ENCODE measurements around the gene SERPINE2. TPM values are rescaled to one million over a fixed set of nuclear protein-coding genes. Genes with fewer than 3 reads are reported as not detected.

The SERPINE2 gene
- total and polyA plus RNA-seq, 8 donors, result 1.8 to 27.4 (median 11.2) TPM; not detected in 1

DNA sequence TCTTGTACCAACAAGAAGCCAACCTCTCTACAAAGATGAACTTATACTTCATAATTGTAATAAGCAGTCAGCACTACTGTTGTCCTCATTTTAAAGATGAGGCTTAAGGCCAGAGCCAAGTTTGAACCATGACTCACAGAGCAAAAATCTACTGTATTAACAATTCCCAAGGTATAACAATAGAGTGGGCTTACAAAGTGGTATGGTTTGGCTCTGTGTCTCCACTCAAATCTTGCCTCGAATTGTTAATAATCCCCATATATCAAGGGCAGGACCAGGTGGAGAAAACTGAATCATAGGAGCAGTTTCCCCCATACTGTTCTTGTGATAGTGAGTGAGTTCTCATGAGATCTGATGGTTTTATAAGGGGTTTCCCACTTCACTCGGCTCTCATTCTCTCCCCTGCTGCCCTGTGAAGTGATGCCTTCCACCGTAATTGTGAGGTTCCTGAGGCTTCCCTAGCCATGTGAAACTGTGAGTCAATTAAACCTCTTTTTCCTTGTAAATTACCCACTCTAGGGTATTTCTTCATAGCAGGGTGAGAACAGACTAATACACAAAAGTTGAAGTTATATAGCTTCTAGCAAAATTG lies 62.4 kb downstream of the SERPINE2 start:
- DNase-seq, result no peak
- WGBS, 5 donors, result 58 to 72% (median 70%) methylated on average over 3 of the region's 3 CpGs
- Histone ChIP-seq H3K27me3 (no peaks in the 10 kb centered on the region), H3K27ac (no peak overlapping the region), H3K4me1 (no peaks in the 10 kb centered on the region), H3K4me3 (no peak overlapping the region), H3K36me3 (no peaks in the 10 kb centered on the region), H3K9me3 (no peaks in the 10 kb centered on the region)
- TF ChIP-seq, protein P1, sequence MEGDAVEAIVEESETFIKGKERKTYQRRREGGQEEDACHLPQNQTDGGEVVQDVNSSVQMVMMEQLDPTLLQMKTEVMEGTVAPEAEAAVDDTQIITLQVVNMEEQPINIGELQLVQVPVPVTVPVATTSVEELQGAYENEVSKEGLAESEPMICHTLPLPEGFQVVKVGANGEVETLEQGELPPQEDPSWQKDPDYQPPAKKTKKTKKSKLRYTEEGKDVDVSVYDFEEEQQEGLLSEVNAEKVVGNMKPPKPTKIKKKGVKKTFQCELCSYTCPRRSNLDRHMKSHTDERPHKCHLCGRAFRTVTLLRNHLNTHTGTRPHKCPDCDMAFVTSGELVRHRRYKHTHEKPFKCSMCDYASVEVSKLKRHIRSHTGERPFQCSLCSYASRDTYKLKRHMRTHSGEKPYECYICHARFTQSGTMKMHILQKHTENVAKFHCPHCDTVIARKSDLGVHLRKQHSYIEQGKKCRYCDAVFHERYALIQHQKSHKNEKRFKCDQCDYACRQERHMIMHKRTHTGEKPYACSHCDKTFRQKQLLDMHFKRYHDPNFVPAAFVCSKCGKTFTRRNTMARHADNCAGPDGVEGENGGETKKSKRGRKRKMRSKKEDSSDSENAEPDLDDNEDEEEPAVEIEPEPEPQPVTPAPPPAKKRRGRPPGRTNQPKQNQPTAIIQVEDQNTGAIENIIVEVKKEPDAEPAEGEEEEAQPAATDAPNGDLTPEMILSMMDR (IDR thresholded peaks at IDR 0.05), result no peak
- TF ChIP-seq EP300 (IDR thresholded peaks at IDR 0.05) (no peak), POLR2AphosphoS5 (IDR thresholded peaks at IDR 0.05) (no peak), POLR2A (IDR thresholded peaks at IDR 0.05) (no peak)
- intact Hi-C loops (cut with DNase I; ENCODE audit: low total_unique reads), result no loop called here

DNA sequence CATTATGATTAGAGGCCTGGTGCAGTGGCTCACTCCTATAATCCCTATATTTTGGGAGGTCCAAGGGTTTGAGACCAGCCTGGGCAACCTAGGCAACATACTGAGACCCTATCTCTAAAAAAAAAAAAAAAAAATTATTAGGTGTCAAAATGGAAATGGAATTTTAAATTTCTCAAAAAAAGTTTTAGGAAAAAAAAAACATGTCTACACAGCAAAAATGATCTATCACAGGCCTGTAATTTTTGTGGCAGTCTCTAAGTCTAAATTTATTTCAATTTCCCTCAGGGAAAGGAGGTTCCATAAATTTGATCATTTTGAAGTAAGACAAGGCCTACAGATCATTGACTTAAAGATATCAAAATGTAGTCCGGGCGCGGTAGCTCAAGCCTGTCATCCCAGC lies 65.5 kb downstream of the SERPINE2 start:
- no peak for DNase-seq
- intact Hi-C loops (cut with DNase I; ENCODE audit: low total_unique reads), result loop anchor here (5.0 kb wide), 1 partner anchor 314 kb away; no protein-coding TSS in a partner anchor

DNA sequence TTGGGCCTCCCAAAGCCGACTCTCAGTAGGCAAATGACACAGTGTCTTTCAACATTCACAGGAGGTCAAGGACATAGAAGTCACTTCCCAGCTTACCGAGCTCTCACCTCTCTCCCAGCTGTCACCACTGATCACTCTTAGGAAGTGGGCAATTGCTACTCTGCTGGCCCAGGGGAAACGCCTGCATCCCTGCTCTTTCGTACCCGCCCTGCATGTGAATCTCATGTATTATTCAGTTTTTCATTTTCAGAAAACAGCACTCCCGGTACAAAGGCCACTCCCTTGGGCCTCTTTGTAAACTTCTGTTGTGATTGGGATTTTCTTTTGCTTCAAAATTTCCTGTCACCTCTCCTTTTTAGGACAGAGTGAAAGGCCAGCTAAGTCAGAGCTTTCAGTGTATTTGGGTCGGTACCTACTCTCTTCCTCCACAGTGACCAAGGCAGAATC lies 66.4 kb downstream of the SERPINE2 start:
- Histone ChIP-seq H3K4me3 (no peak overlapping the region), H3K9me3 (no peaks in the 10 kb centered on the region), H3K36me3 (peaks cover 0 to 16% (median 11%) of the 10 kb centered on the region in 4 donors), H3K27me3 (no peaks in the 10 kb centered on the region), H3K4me1 (peaks cover 0 to 6% (median 2%) of the 10 kb centered on the region in 4 donors), H3K27ac (no peak overlapping the region)
- WGBS, 5 donors, result 70 to 84% (median 81%) methylated on average over 7 of the region's 7 CpGs
- DNase-seq, result no peak
- intact Hi-C loops (cut with DNase I; ENCODE audit: low total_unique reads), result loop anchor here (5.0 kb wide), 1 partner anchor 315 kb away; no protein-coding TSS in a partner anchor
- TF ChIP-seq, protein P1 (IDR thresholded peaks at IDR 0.05), result no peak

More for the DNA sequence above, 65.5 kb downstream of the SERPINE2 start:
- H3K9me3 ChIP-seq, result no peaks in the 10 kb centered on the region
- no peaks in the 10 kb centered on the region for H3K27me3 ChIP-seq
- TF ChIP-seq, protein P1 (IDR thresholded peaks at IDR 0.05), result no peak
- TF ChIP-seq POLR2AphosphoS5 (IDR thresholded peaks at IDR 0.05), result no peak
- TF ChIP-seq POLR2A (IDR thresholded peaks at IDR 0.05), result no peak
- no peak for TF ChIP-seq EP300 (IDR thresholded peaks at IDR 0.05)
- H3K4me3 ChIP-seq, result no peak overlapping the region
- 98 to 100% (median 99%) methylated on average over 3 of the region's 3 CpGs for WGBS, 5 donors
- H3K36me3 ChIP-seq, result peaks cover 0 to 7% (median 1%) of the 10 kb centered on the region in 4 donors
- peaks cover 0 to 6% (median 2%) of the 10 kb centered on the region in 4 donors for H3K4me1 ChIP-seq
- no peak overlapping the region for H3K27ac ChIP-seq

DNA sequence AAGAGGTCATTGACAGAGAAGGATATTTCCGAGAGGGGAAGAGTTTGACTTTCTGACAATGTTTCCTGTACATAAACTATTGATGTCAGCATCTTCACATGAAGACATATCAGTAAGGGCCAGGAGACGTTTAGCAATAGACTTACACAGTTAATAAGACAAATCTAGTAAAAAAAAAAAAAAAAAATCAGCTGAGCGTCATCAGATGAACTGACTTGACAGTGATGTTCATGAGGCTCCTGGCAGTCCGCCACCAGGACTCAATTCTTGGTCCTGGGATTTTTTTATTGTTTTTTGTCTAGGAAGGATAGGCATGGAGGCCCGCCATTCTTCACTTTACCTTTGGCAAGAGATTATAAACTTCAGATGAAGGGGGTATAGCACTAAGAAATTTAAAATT lies 67.4 kb downstream of the SERPINE2 start:
- H3K27ac ChIP-seq, result no peak overlapping the region
- no peak for TF ChIP-seq EP300 (IDR thresholded peaks at IDR 0.05)
- TF ChIP-seq, protein P1 (IDR thresholded peaks at IDR 0.05), result no peak
- no peak for TF ChIP-seq POLR2AphosphoS5 (IDR thresholded peaks at IDR 0.05)
- TF ChIP-seq POLR2A (IDR thresholded peaks at IDR 0.05), result no peak
- H3K4me3 ChIP-seq, result no peak overlapping the region
- DNase-seq, result no peak
- H3K4me1 ChIP-seq, result peaks cover 0 to 6% (median 2%) of the 10 kb centered on the region in 4 donors
- 82 to 90% (median 89%) methylated on average over 5 of the region's 5 CpGs for WGBS, 5 donors
- no peaks in the 10 kb centered on the region for H3K9me3 ChIP-seq
- H3K36me3 ChIP-seq, result peaks cover 8 to 26% (median 20%) of the 10 kb centered on the region in 4 donors
- no peaks in the 10 kb centered on the region for H3K27me3 ChIP-seq
- intact Hi-C loops (cut with DNase I; ENCODE audit: low total_unique reads), result loop anchor here (5.0 kb wide), 1 partner anchor 316 kb away; no protein-coding TSS in a partner anchor

All from stomach (tissue), 9 donors.